Effector memory CD8-positive, alpha-beta T cell (primary cell): Measurements from ENCODE around the gene CDK6.

ENCODE experiments used
- ATAC-seq: fragments of 150-1000 bp; cut with Tn5 transposase; replicated peaks from 2 replicates; pipeline ENCODE4 v1.10.0; 2021; ENCODE audit warnings: mild to moderate bottlenecking, moderate library complexity
- DNase-seq, 3 experiments: peaks; one replicate each; pipeline ENCODE4 v3.0.0; 2021
- H3K27ac Mint-ChIP-seq, 2 donors: one replicate each; pipeline ENCODE4 v1.8.0; 2022; ENCODE audit warnings: mild to moderate bottlenecking in 2 of 2, mixed read lengths in 2 of 2, moderate library complexity in 2 of 2
- H3K27me3 Mint-ChIP-seq, 2 donors: one replicate each; pipeline ENCODE4 v1.8.0; 2022; ENCODE audit warnings: mixed read lengths in 2 of 2
- H3K36me3 Mint-ChIP-seq: one replicate; pipeline ENCODE4 v1.8.0; 2022; ENCODE audit warnings: mild to moderate bottlenecking, moderate library complexity, mixed read lengths; ENCODE audit not compliant: insufficient read depth
- H3K4me1 Mint-ChIP-seq, 2 donors: one replicate each; pipeline ENCODE4 v1.8.0; 2022; ENCODE audit warnings: low read depth in 2 of 2, mixed read lengths in 2 of 2
- H3K4me3 Mint-ChIP-seq, 2 donors: one replicate each; pipeline ENCODE4 v1.8.0; 2022; ENCODE audit warnings: mild to moderate bottlenecking in 2 of 2, mixed read lengths in 2 of 2, moderate library complexity in 2 of 2
- H3K9me3 Mint-ChIP-seq, 2 donors: one replicate each; pipeline ENCODE4 v1.8.0; 2022; ENCODE audit warnings: mixed read lengths in 2 of 2

The CDK6 gene

GRCh38 chr7:92831716-92832533 is 4.4 kb downstream of the CDK6 start:
- no peaks in the 10 kb centered on the region for H3K9me3 Mint-ChIP-seq
- DNase-seq (no peak), ATAC-seq (no peak)
- H3K27ac Mint-ChIP-seq = peak overlapping the region; percentile 78 to 97
- H3K27me3 Mint-ChIP-seq = no peaks in the 10 kb centered on the region
- H3K4me3 Mint-ChIP-seq = peak overlapping the region; percentile 87 to 100
- peaks cover 24% of the 10 kb centered on the region for H3K36me3 Mint-ChIP-seq
- peaks cover 31 to 61% of the 10 kb centered on the region in 2 donors for H3K4me1 Mint-ChIP-seq

GRCh38 chr7:92830532-92831110 is 5.8 kb downstream of the CDK6 start:
- H3K4me1 Mint-ChIP-seq = peaks cover 39 to 73% of the 10 kb centered on the region in 2 donors

GRCh38 chr7:92830027-92830426 is 6.3 kb downstream of the CDK6 start:
- DNase-seq (no peak), ATAC-seq (no peak)
- Mint-ChIP-seq H3K27ac (peak overlapping the region in 1 of 2 donors; percentile 97), H3K9me3 (no peaks in the 10 kb centered on the region), H3K4me3 (peak overlapping the region in 1 of 2 donors; percentile 100), H3K36me3 (peaks cover 24% of the 10 kb centered on the region), H3K27me3 (no peaks in the 10 kb centered on the region), H3K4me1 (peaks cover 39 to 74% of the 10 kb centered on the region in 2 donors)

More at GRCh38 chr7:92830532-92831110, 5.8 kb downstream of the CDK6 start:
- Mint-ChIP-seq H3K36me3 (peaks cover 24% of the 10 kb centered on the region), H3K9me3 (no peaks in the 10 kb centered on the region), H3K27me3 (no peaks in the 10 kb centered on the region), H3K4me3 (peak overlapping the region; percentile 87 to 100), H3K27ac (peak overlapping the region; percentile 78 to 97)
- DNase-seq = no peak
- no peak for ATAC-seq

GRCh38 chr7:92827464-92828120 is 8.8 kb downstream of the CDK6 start:
- Mint-ChIP-seq H3K36me3 (peaks cover 9% of the 10 kb centered on the region), H3K4me1 (peaks cover 37 to 74% of the 10 kb centered on the region in 2 donors), H3K9me3 (no peaks in the 10 kb centered on the region), H3K27ac (no peak overlapping the region), H3K27me3 (no peaks in the 10 kb centered on the region), H3K4me3 (no peak overlapping the region)
- no peak for DNase-seq
- ATAC-seq = no peak

- H3K4me1 Mint-ChIP-seq = peaks cover 28 to 64% of the 10 kb centered on the region in 2 donors
- DNase-seq (no peak), ATAC-seq (no peak)
- H3K36me3 Mint-ChIP-seq = peaks cover 3% of the 10 kb centered on the region
- no peak overlapping the region for H3K4me3 Mint-ChIP-seq
- H3K27ac Mint-ChIP-seq = peak overlapping the region in 1 of 2 donors; percentile 29
- no peaks in the 10 kb centered on the region for H3K27me3 Mint-ChIP-seq
- H3K9me3 Mint-ChIP-seq = no peaks in the 10 kb centered on the region
Measured at GRCh38 chr7:92826258-92826938, 10.0 kb downstream of the CDK6 start.

- peak overlapping the region in 1 of 2 donors; percentile 9 for H3K27ac Mint-ChIP-seq
- peaks cover 0 to 2% of the 10 kb centered on the region in 2 donors for H3K9me3 Mint-ChIP-seq
- peaks cover 3% of the 10 kb centered on the region for H3K36me3 Mint-ChIP-seq
- H3K4me3 Mint-ChIP-seq = no peak overlapping the region
- DNase-seq = no peak
- peaks cover 32 to 54% of the 10 kb centered on the region in 2 donors for H3K4me1 Mint-ChIP-seq
- ATAC-seq = no peak
- H3K27me3 Mint-ChIP-seq = no peaks in the 10 kb centered on the region
Measured at GRCh38 chr7:92824901-92825480, 11.4 kb downstream of the CDK6 start.

- Mint-ChIP-seq H3K4me1 (peaks cover 31 to 53% of the 10 kb centered on the region in 2 donors), H3K27ac (no peak overlapping the region), H3K36me3 (peaks cover 3% of the 10 kb centered on the region), H3K4me3 (peak overlapping the region in 1 of 2 donors; percentile 6), H3K27me3 (no peaks in the 10 kb centered on the region), H3K9me3 (peaks cover 0 to 2% of the 10 kb centered on the region in 2 donors)
- ATAC-seq = no peak
- no peak for DNase-seq
Measured at GRCh38 chr7:92824450-92824849, 11.9 kb downstream of the CDK6 start.

- H3K27ac Mint-ChIP-seq = no peak overlapping the region
- no peaks in the 10 kb centered on the region for H3K27me3 Mint-ChIP-seq
- no peak overlapping the region for H3K4me3 Mint-ChIP-seq
- peaks cover 0 to 2% of the 10 kb centered on the region in 2 donors for H3K9me3 Mint-ChIP-seq
- ATAC-seq (no peak), DNase-seq (no peak)
- peaks cover 32 to 58% of the 10 kb centered on the region in 2 donors for H3K4me1 Mint-ChIP-seq
- H3K36me3 Mint-ChIP-seq = peaks cover 3% of the 10 kb centered on the region
Measured at GRCh38 chr7:92823042-92823441, 13.3 kb downstream of the CDK6 start.

GRCh38 chr7:92820191-92820590 is 16.2 kb downstream of the CDK6 start:
- H3K27me3 Mint-ChIP-seq = no peaks in the 10 kb centered on the region
- peaks cover 2 to 7% of the 10 kb centered on the region in 2 donors for H3K9me3 Mint-ChIP-seq
- H3K36me3 Mint-ChIP-seq = peaks cover 3% of the 10 kb centered on the region
- no peak for ATAC-seq
- DNase-seq = no peak
- H3K27ac Mint-ChIP-seq = no peak overlapping the region
- no peak overlapping the region for H3K4me3 Mint-ChIP-seq
- H3K4me1 Mint-ChIP-seq = peaks cover 27 to 50% of the 10 kb centered on the region in 2 donors

GRCh38 chr7:92817398-92817797 is 19.0 kb downstream of the CDK6 start:
- Mint-ChIP-seq H3K4me1 (peaks cover 31 to 47% of the 10 kb centered on the region in 2 donors), H3K4me3 (no peak overlapping the region), H3K27me3 (no peaks in the 10 kb centered on the region), H3K36me3 (peaks cover 2% of the 10 kb centered on the region), H3K27ac (no peak overlapping the region), H3K9me3 (peaks cover 2 to 7% of the 10 kb centered on the region in 2 donors)
- DNase-seq (no peak), ATAC-seq (no peak)

GRCh38 chr7:92815412-92815811 is 21.0 kb downstream of the CDK6 start:
- peak; percentile 56 for ATAC-seq
- H3K9me3 Mint-ChIP-seq = peaks cover 2 to 7% of the 10 kb centered on the region in 2 donors
- no peaks in the 10 kb centered on the region for H3K27me3 Mint-ChIP-seq
- DNase-seq = no peak
- H3K4me3 Mint-ChIP-seq = no peak overlapping the region
- H3K36me3 Mint-ChIP-seq = no peaks in the 10 kb centered on the region
- H3K4me1 Mint-ChIP-seq = peaks cover 36 to 49% of the 10 kb centered on the region in 2 donors
- no peak overlapping the region for H3K27ac Mint-ChIP-seq

GRCh38 chr7:92813390-92814024 is 22.9 kb downstream of the CDK6 start:
- no peak for DNase-seq
- H3K27me3 Mint-ChIP-seq = no peaks in the 10 kb centered on the region
- H3K27ac Mint-ChIP-seq = peak overlapping the region; percentile 57 to 68
- peaks cover 6% of the 10 kb centered on the region for H3K36me3 Mint-ChIP-seq
- peak overlapping the region; percentile 15 to 25 for H3K4me3 Mint-ChIP-seq
- H3K9me3 Mint-ChIP-seq = peaks cover 0 to 7% of the 10 kb centered on the region in 2 donors
- peak; percentile 28 for ATAC-seq
- peaks cover 33 to 48% of the 10 kb centered on the region in 2 donors for H3K4me1 Mint-ChIP-seq
